ENCODE measurements around the gene SHPK. TPM values are rescaled to one million over a fixed set of nuclear protein-coding genes. Genes with fewer than 3 reads are reported as not detected.

SHPK gene
- total RNA-seq, 1 experiment from 2014 or later, result 19.6 TPM

GRCh38 chr17:3594976-3595375, 41.1 kb downstream of the SHPK start:
- Histone ChIP-seq H3K4me2 (ENCODE audit: low read length) (no peak overlapping the region), H3K79me2 (ENCODE audit: insufficient read depth, low read length) (no peaks in the 10 kb centered on the region), H4K20me1 (ENCODE audit: insufficient read depth) (no peaks in the 10 kb centered on the region), H3K9me2 (ENCODE audit: insufficient read depth) (no peaks in the 10 kb centered on the region), H2AFZ (ENCODE audit: low read depth, low read length, poor library complexity, severe bottlenecking) (no peak overlapping the region), H3K9me3 (ENCODE audit: control insufficient read depth in 1 of 2, insufficient read depth in 1 of 2, low read depth in 1 of 2, low read length in 2 of 2) (no peaks in the 10 kb centered on the region), H3K27me3 (ENCODE audit: insufficient read depth, low read length) (no peaks in the 10 kb centered on the region), H3K4me3 (replicated peaks in 1 of 2; ENCODE audit: low read depth in 1 of 2, low read length in 2 of 2) (no peak overlapping the region), H3K36me3 (ENCODE audit: control insufficient read depth in 1 of 2, insufficient read depth in 2 of 2, low read length in 2 of 2) (no peaks in the 10 kb centered on the region), H3K4me1 (ENCODE audit: control insufficient read depth in 1 of 2, insufficient read depth in 2 of 2, low read length in 2 of 2) (no peaks in the 10 kb centered on the region), H3K9ac (ENCODE audit: low read length) (no peak overlapping the region), H3K27ac (ENCODE audit: low read depth, low read length) (no peak overlapping the region)
- TF ChIP-seq POLR2A (IDR thresholded peaks at IDR 0.05; ENCODE audit: borderline replicate concordance, extremely low read depth, insufficient read depth, insufficient read length) (no peak), EGR1 (IDR thresholded peaks at IDR 0.05; ENCODE audit: low read depth) (no peak), TCF7L2 (IDR thresholded peaks at IDR 0.05; ENCODE audit: borderline replicate concordance, extremely low read depth, insufficient read depth, insufficient read length) (no peak), RAD21 (IDR thresholded peaks at IDR 0.05; ENCODE audit: low read depth) (no peak), ZFX (IDR thresholded peaks at IDR 0.05) (no peak), SP1 (IDR thresholded peaks at IDR 0.05; ENCODE audit: low read depth) (no peak), EZH2phosphoT487 (IDR thresholded peaks at IDR 0.05; ENCODE audit: borderline replicate concordance) (no peak), CEBPB (IDR thresholded peaks at IDR 0.05; ENCODE audit: low read depth) (no peak), REST (IDR thresholded peaks at IDR 0.05; ENCODE audit: low read depth) (no peak), SRF (IDR thresholded peaks at IDR 0.05; ENCODE audit: low read depth) (no peak), POLR2AphosphoS5 (IDR thresholded peaks at IDR 0.05; ENCODE audit: low read depth, low read length) (no peak), CTCF (IDR thresholded peaks at IDR 0.05 in 2 of 3, conservative IDR thresholded peaks at IDR 0.05 in 1 of 3; ENCODE audit: borderline replicate concordance in 1 of 3, insufficient read depth in 1 of 3, low read depth in 2 of 3, low read length in 2 of 3) (no peak), ZNF274 (IDR thresholded peaks at IDR 0.05; ENCODE audit: low read depth, low read length) (no peak), JUND (IDR thresholded peaks at IDR 0.05) (no peak), ZBTB33 (IDR thresholded peaks at IDR 0.05; ENCODE audit: extremely low read depth, insufficient replicate concordance, low read length) (no peak), ATF3 (IDR thresholded peaks at IDR 0.05) (no peak), MAX (IDR thresholded peaks at IDR 0.05) (no peak), CBX3 (IDR thresholded peaks at IDR 0.05; ENCODE audit: low read depth) (no peak), SIN3A (IDR thresholded peaks at IDR 0.05; ENCODE audit: low read depth) (no peak), EZH2 (IDR thresholded peaks at IDR 0.05) (no peak)
- POLR2A ChIA-PET, result no interaction called here
- CTCF ChIA-PET, result no interaction called here
- intact Hi-C loops (cut with micrococcal nuclease), result no loop called here
- ATAC-seq (no peak), DNase-seq (ENCODE audit: low read depth, low spot score) (no peak)
- RAD21 ChIA-PET (ENCODE audit: low non-redundant PET in 1 of 2, low total read pairs in 2 of 2, uncharacterized antibody in 2 of 2, unreplicated experiment in 2 of 2), result no interaction called here
- BruUV-seq (replicated peaks), result no TSS peak

Data from HCT116 (cell line).